H1 (cell line): ENCODE results near the gene PSORS1C2. TPM values are rescaled to one million over a fixed set of nuclear protein-coding genes. Genes with fewer than 3 reads are reported as not detected.

Experiments
- CTCF ChIA-PET: fragments of 300-600 bp; sonication (Branson Sonifier 250); formaldehyde crosslinking; loops from one replicate; lab custom pipeline; 2021; ENCODE audit not compliant: partially characterized antibody; lab: Charles Lee
- POLR2A ChIA-PET: fragments of 300-600 bp; sonication (Branson Sonifier 250); formaldehyde crosslinking; loops from one replicate; lab custom pipeline; 2021; ENCODE audit warnings: inconsistent platforms; ENCODE audit not compliant: partially characterized antibody; lab: Charles Lee
- DNase-seq, 2 experiments: peaks; one replicate each; pipeline versions ENCODE4 v3.0.0 to v3.0.0-alpha.2; 2010 to 2022; ENCODE audit warnings: low spot score in 2 of 2, low read depth in 1 of 2, mixed read lengths in 1 of 2
- FAIRE-seq: peaks from 2 replicates; lab custom pipeline; 2011; peaks lifted over from hg19 to GRCh38; lab: Jason Lieb, UNC
- H2AFZ ChIP-seq: 2 replicates; pipeline ENCODE4 v1.8.1; 2012; ENCODE audit warnings: low read length, inconsistent platforms
- H2AK5ac ChIP-seq: 2 replicates; pipeline ENCODE4 v1.6.1; 2013; ENCODE audit warnings: low read depth, low read length
- H2BK120ac ChIP-seq: replicated peaks from 2 replicates; pipeline ENCODE3; 2013; ENCODE audit warnings: low read depth, low read length, inconsistent platforms
- H2BK12ac ChIP-seq: 2 replicates; pipeline ENCODE4 v1.6.1; 2013; ENCODE audit warnings: low read depth, low read length
- H2BK15ac ChIP-seq: 2 replicates; pipeline ENCODE4 v1.6.1; 2013; ENCODE audit warnings: low read length
- H2BK20ac ChIP-seq: 2 replicates; pipeline ENCODE4 v1.6.1; 2013; ENCODE audit warnings: low read length
- H2BK5ac ChIP-seq: 2 replicates; pipeline ENCODE4 v1.6.1; 2013; ENCODE audit warnings: low read depth, low read length
- H3K14ac ChIP-seq: 2 replicates; pipeline ENCODE4 v1.6.1; 2013; ENCODE audit warnings: inconsistent platforms; ENCODE audit not compliant: insufficient read length
- H3K18ac ChIP-seq: 2 replicates; pipeline ENCODE4 v1.6.1; 2013; ENCODE audit warnings: low read length; ENCODE audit errors: extremely low read depth
- H3K23ac ChIP-seq: 2 replicates; pipeline ENCODE4 v1.6.1; 2013; ENCODE audit warnings: inconsistent platforms; ENCODE audit not compliant: insufficient read length
- H3K23me2 ChIP-seq: 2 replicates; pipeline ENCODE4 v1.6.1; 2013; ENCODE audit warnings: low read depth, low read length
- H3K27ac ChIP-seq: 2 replicates; pipeline ENCODE4 v1.6.1; 2011; ENCODE audit warnings: low read depth, low read length, inconsistent platforms
- H3K27me3 ChIP-seq, 4 experiments: replicated peaks in 1 of 4; 1 replicate in 1 of 4; 2 replicates in 3 of 4; pipeline versions ENCODE4 v1.6.1 to v1.8.1; 2011 to 2013; ENCODE audit warnings: low read length in 3 of 4, mild to moderate bottlenecking in 3 of 4, inconsistent platforms in 2 of 4, mixed read lengths in 2 of 4, moderate library complexity in 1 of 4; ENCODE audit not compliant: control insufficient read depth in 3 of 4, insufficient read depth in 3 of 4; ENCODE audit errors: extremely low read depth in 1 of 4
- H3K36me3 ChIP-seq, 4 experiments: 2 replicates each; pipeline versions ENCODE4 v1.6.1 to v1.8.1; 2011 to 2013; ENCODE audit warnings: mild to moderate bottlenecking in 4 of 4, low read length in 3 of 4, moderate library complexity in 2 of 4, control low read depth in 1 of 4, inconsistent platforms in 1 of 4; ENCODE audit not compliant: insufficient read depth in 4 of 4, control insufficient read depth in 2 of 4
- H3K4ac ChIP-seq: replicated peaks from 2 replicates; pipeline ENCODE3; 2013; ENCODE audit warnings: low read length, low read depth, mixed read lengths, inconsistent platforms; ENCODE audit not compliant: insufficient read length
- H3K4me1 ChIP-seq, 4 experiments: replicated peaks in 1 of 4; 1 replicate in 1 of 4; 2 replicates in 3 of 4; pipeline versions ENCODE4 v1.6.1 to v1.8.1; 2011 to 2013; ENCODE audit warnings: low read length in 3 of 4, inconsistent platforms in 2 of 4, mixed read lengths in 1 of 4; ENCODE audit not compliant: insufficient read depth in 4 of 4, control insufficient read depth in 3 of 4
- H3K4me2 ChIP-seq, 2 experiments: 2 replicates each; pipeline versions ENCODE4 v1.6.1 to v1.8.1; 2011 to 2013; ENCODE audit warnings: low read depth in 2 of 2, low read length in 2 of 2, control low read depth in 1 of 2, inconsistent platforms in 1 of 2, mild to moderate bottlenecking in 1 of 2; ENCODE audit not compliant: insufficient read depth in 1 of 2
- H3K4me3 ChIP-seq, 4 experiments: fragments of 200-600, 300-600 bp in 1 of 4; sonication (generic), shearing (Covaris generic), sonication (Bioruptor Twin) in 1 of 4; 2 replicates each; pipeline versions ENCODE4 v1.5.1 to v1.8.1; 2011 to 2016; ENCODE audit warnings: low read length in 4 of 4, low read depth in 3 of 4, control low read depth in 2 of 4, inconsistent platforms in 2 of 4, mild to moderate bottlenecking in 2 of 4, mixed read lengths in 1 of 4, moderate library complexity in 1 of 4; ENCODE audit not compliant: insufficient read depth in 2 of 4; ENCODE audit errors: extremely low read depth in 1 of 4
- H3K56ac ChIP-seq: replicated peaks from 2 replicates; pipeline ENCODE3; 2013; ENCODE audit warnings: low read depth, mild to moderate bottlenecking, mixed read lengths, low read length, inconsistent platforms; ENCODE audit not compliant: insufficient read length
- H3K79me1 ChIP-seq: 2 replicates; pipeline ENCODE4 v1.6.1; 2013; ENCODE audit warnings: low read depth, low read length, control low read depth
- H3K79me2 ChIP-seq, 2 experiments: 2 replicates each; pipeline versions ENCODE4 v1.6.1 to v1.8.1; 2012 to 2013; ENCODE audit warnings: low read length in 2 of 2, mild to moderate bottlenecking in 2 of 2, inconsistent platforms in 1 of 2; ENCODE audit not compliant: insufficient read depth in 2 of 2, control insufficient read depth in 1 of 2
- H3K9ac ChIP-seq, 4 experiments: replicated peaks in 1 of 4; 1 replicate in 1 of 4; 2 replicates in 3 of 4; pipeline versions ENCODE4 v1.6.1 to v1.8.1; 2011 to 2013; ENCODE audit warnings: low read depth in 3 of 4, low read length in 3 of 4, control low read depth in 2 of 4, mild to moderate bottlenecking in 2 of 4, moderate library complexity in 2 of 4, inconsistent platforms in 1 of 4; ENCODE audit errors: extremely low read depth in 1 of 4
- H3K9me3 ChIP-seq, 2 experiments: 2 replicates each; pipeline versions ENCODE4 v1.6.1 to v1.8.1; 2012 to 2013; ENCODE audit warnings: mild to moderate bottlenecking in 2 of 2, moderate library complexity in 2 of 2, control low read depth in 1 of 2, inconsistent platforms in 1 of 2, low read depth in 1 of 2, low read length in 1 of 2, mixed read lengths in 1 of 2; ENCODE audit not compliant: insufficient read depth in 2 of 2
- H4K20me1 ChIP-seq, 2 experiments: replicated peaks in 1 of 2; 2 replicates each; pipeline versions ENCODE3 to v1.8.1; 2011 to 2013; ENCODE audit warnings: inconsistent platforms in 2 of 2, low read length in 2 of 2, mild to moderate bottlenecking in 1 of 2; ENCODE audit not compliant: insufficient read depth in 2 of 2, control insufficient read depth in 1 of 2
- H4K5ac ChIP-seq: 2 replicates; pipeline ENCODE4 v1.6.1; 2013; ENCODE audit warnings: low read length, low read depth, mixed read lengths, inconsistent platforms; ENCODE audit not compliant: insufficient read length
- H4K8ac ChIP-seq: 2 replicates; pipeline ENCODE4 v1.8.0; 2013; ENCODE audit warnings: mild to moderate bottlenecking, moderate library complexity, low read length, inconsistent platforms; ENCODE audit not compliant: insufficient read depth; ENCODE audit errors: extremely low read depth
- H4K91ac ChIP-seq: replicated peaks from 2 replicates; pipeline ENCODE3; 2013; ENCODE audit warnings: low read length, mixed read lengths, inconsistent platforms; ENCODE audit not compliant: insufficient read length
- BACH1 ChIP-seq: IDR thresholded peaks from 2 replicates; pipeline ENCODE4 v1.6.1; 2012; ENCODE audit warnings: low read length, improper control_type of control experiment
- BCL11A ChIP-seq, 2 experiments: IDR thresholded peaks; one replicate each; pipeline ENCODE4 v1.6.1; 2011; ENCODE audit warnings: low read depth in 2 of 2, low read length in 2 of 2, mild to moderate bottlenecking in 2 of 2
- HDAC6 ChIP-seq: IDR thresholded peaks from one replicate; pipeline ENCODE4 v1.7.1; 2012; ENCODE audit warnings: low read depth, mild to moderate bottlenecking, inconsistent platforms, low read length, moderate library complexity
- JUN ChIP-seq: IDR thresholded peaks from 2 replicates; pipeline ENCODE4 v1.6.1; 2011; ENCODE audit warnings: low read depth, mild to moderate bottlenecking, improper control_type of control experiment, low read length
- KDM4A ChIP-seq: IDR thresholded peaks from one replicate; pipeline ENCODE4 v1.7.1; 2012; ENCODE audit warnings: low read depth, mild to moderate bottlenecking, moderate library complexity, low read length, inconsistent platforms; ENCODE audit not compliant: severe bottlenecking
- NRF1 ChIP-seq: IDR thresholded peaks from 2 replicates; pipeline ENCODE4 v1.6.1; 2011; ENCODE audit warnings: mild to moderate bottlenecking, low read depth, low read length, improper control_type of control experiment
- POLR2A ChIP-seq, 2 experiments: IDR thresholded peaks; 1 replicate in 1 of 2; 2 replicates in 1 of 2; pipeline ENCODE4 v1.6.1; 2011; ENCODE audit warnings: low read depth in 2 of 2, low read length in 2 of 2, mild to moderate bottlenecking in 2 of 2; ENCODE audit errors: control extremely low read depth in 1 of 2
- RBBP5 ChIP-seq: IDR thresholded peaks from 2 replicates; pipeline ENCODE4 v1.7.1; 2012; ENCODE audit warnings: low read depth, mild to moderate bottlenecking, inconsistent platforms, low read length, moderate library complexity, borderline replicate concordance
- SP2 ChIP-seq: IDR thresholded peaks from 2 replicates; pipeline ENCODE4 v1.6.1; 2012; ENCODE audit warnings: mild to moderate bottlenecking, low read length, inconsistent platforms
- SRF ChIP-seq: IDR thresholded peaks from 2 replicates; pipeline ENCODE4 v1.6.1; 2011; ENCODE audit warnings: mild to moderate bottlenecking, low read depth, low read length, moderate library complexity
- TAF1 ChIP-seq: IDR thresholded peaks from 2 replicates; pipeline ENCODE4 v1.6.1; 2011; ENCODE audit warnings: mild to moderate bottlenecking, low read depth, low read length
- TEAD4 ChIP-seq: IDR thresholded peaks from 2 replicates; pipeline ENCODE4 v1.6.1; 2012; ENCODE audit warnings: low read depth, low read length, inconsistent platforms, mixed read lengths
- ZNF274 ChIP-seq: IDR thresholded peaks from 2 replicates; pipeline ENCODE4 v1.7.0; 2012; ENCODE audit warnings: low read length, borderline replicate concordance; ENCODE audit errors: extremely low read depth
- WGBS, 2 experiments: shearing (Covaris generic) in 1 of 2; methylation state at CpG; one replicate each; pipeline versions ENCODE4 v1.1.6 to v1.1.7; 2013 to 2015; ENCODE audit warnings: low lambda C conversion rate in 2 of 2, mixed read lengths in 2 of 2, inconsistent platforms in 1 of 2, low coverage in 1 of 2, missing lambda C conversion rate in 1 of 2; ENCODE audit not compliant: insufficient replicate concordance in 2 of 2, insufficient coverage in 1 of 2, insufficient read length in 1 of 2; ENCODE audit errors: extremely low coverage in 1 of 2, missing lambda C conversion rate in 1 of 2; 5-methylcytosine and 5-hydroxymethylcytosine counted together
- polyA plus RNA-seq, 7 experiments: library from polyadenylated mRNA; depleted of rRNA in 3 of 7; stranded (reverse) in 5 of 7; unstranded in 2 of 7; fragments of >200 nt in 5 of 7; fragments of 200-250 nt in 2 of 7; gene quantifications; 1 replicate in 5 of 7; 2 replicates in 1 of 7; 4 replicates in 1 of 7; pipeline versions ENCODE4 v1.2.1 to v1.2.3, GENCODE V29; 2011 to 2013; ENCODE audit warnings: missing spikeins in 2 of 7, mixed read lengths in 2 of 7
- total RNA-seq: library from RNA; stranded (reverse); fragmentation: NEBNext Ultra II Directional; extraction: Animal tissue kit (Norgen Biotek cat#: 25700); gene quantifications from 2 replicates; pipeline ENCODE4 v1.2.1, GENCODE V29; 2021

Gene PSORS1C2
- total and polyA plus RNA-seq, 2 of the 8 experiments (the other 6 are each of a cell fraction or from before 2014, with no cell fraction given) = 0.11 TPM; not detected in 1

- no peak overlapping the region for H4K8ac ChIP-seq
- H3K79me1 ChIP-seq = no peaks in the 10 kb centered on the region
- no peak overlapping the region for H2BK12ac ChIP-seq
- CTCF ChIA-PET = no interaction called here
- H4K91ac ChIP-seq = no peak overlapping the region
- H2BK15ac ChIP-seq = no peak overlapping the region
- DNase-seq (no peak), FAIRE-seq (no peak)
- H3K4me1 ChIP-seq = peaks cover 0 to 11% (median 3%) of the 10 kb centered on the region in 4 experiments; a peak in 4 of 7 replicates
- H3K18ac ChIP-seq = no peak overlapping the region
- no peaks in the 10 kb centered on the region for H4K20me1 ChIP-seq
- no peaks in the 10 kb centered on the region for H3K23me2 ChIP-seq
- no peak overlapping the region for H3K23ac ChIP-seq
- no peak overlapping the region for H2AFZ ChIP-seq
- H3K9me3 ChIP-seq = no peaks in the 10 kb centered on the region
- H3K4ac ChIP-seq = no peak overlapping the region
- 85% methylated on average over 3 of the region's 4 CpGs; no CpG with 5 or more reads in 1 of the 2 experiments for WGBS, 2 experiments
- H3K27me3 ChIP-seq = peaks cover 0 to 7% (median 3%) of the 10 kb centered on the region in 4 experiments; a peak in 3 of 7 replicates
- H2AK5ac ChIP-seq = no peak overlapping the region
- no peak overlapping the region for H2BK20ac ChIP-seq
- no peak overlapping the region for H3K56ac ChIP-seq
- H3K4me2 ChIP-seq = no peak overlapping the region
- TF ChIP-seq KDM4A = no peak
- TF ChIP-seq NRF1 = no peak
- TF ChIP-seq TAF1 = no peak
- no peak for TF ChIP-seq SP2
- no peak for TF ChIP-seq TEAD4
- no peak for TF ChIP-seq RBBP5
- TF ChIP-seq BACH1 = no peak
- no peak for TF ChIP-seq POLR2A (IDR thresholded peaks at IDR 0.05; ENCODE audit: control extremely low read depth in 1 of 2, low read depth in 2 of 2, low read length in 2 of 2)
- TF ChIP-seq HDAC6 = no peak
- no peak for TF ChIP-seq BCL11A (IDR thresholded peaks at IDR 0.05; ENCODE audit: low read depth in 2 of 2, low read length in 2 of 2)
- TF ChIP-seq ZNF274 = no peak
- TF ChIP-seq SRF = no peak
- no peak for TF ChIP-seq JUN
- POLR2A ChIA-PET = no interaction called here
- no peak overlapping the region for H3K27ac ChIP-seq
- H4K5ac ChIP-seq = no peak overlapping the region
- no peak overlapping the region for H3K14ac ChIP-seq
- H2BK120ac ChIP-seq = no peak overlapping the region
- no peak overlapping the region for H3K4me3 ChIP-seq
- no peaks in the 10 kb centered on the region for H3K79me2 ChIP-seq
- H3K36me3 ChIP-seq = no peaks in the 10 kb centered on the region
- no peak overlapping the region for H2BK5ac ChIP-seq
- H3K9ac ChIP-seq = no peak overlapping the region
Measured at GRCh38 chr6:31107052-31107451, 31.8 kb downstream of the PSORS1C2 start.
